ENCODE measurements around the gene WIZ. TPM values are rescaled to one million over a fixed set of nuclear protein-coding genes. Genes with fewer than 3 reads are reported as not detected.

WIZ gene
- total RNA-seq, 1 experiment from 2014 or later: 27.3 TPM

DNA sequence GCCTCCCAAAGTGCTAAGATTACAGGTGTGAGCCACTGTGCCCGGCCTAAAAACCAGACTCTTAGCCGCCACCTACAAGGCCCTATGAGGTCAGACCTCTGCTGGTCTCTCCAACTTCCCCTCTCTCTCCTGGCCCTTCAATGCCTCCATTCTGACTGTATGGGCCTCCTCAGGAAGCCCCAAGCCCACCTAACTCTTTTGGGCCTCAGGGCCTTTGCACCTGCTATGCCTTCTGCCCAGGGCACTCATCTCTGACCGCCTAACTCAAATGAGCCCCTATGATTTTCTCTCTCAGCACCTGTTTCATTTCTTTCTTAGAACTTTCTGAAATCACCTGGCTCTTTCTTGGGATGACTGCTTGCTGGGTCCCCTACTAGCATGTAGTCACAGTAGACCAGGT lies 6.4 kb downstream of the WIZ start:
- H3K36me3 ChIP-seq (ENCODE audit: low read depth): no peaks in the 10 kb centered on the region
- peak in 1 of 2 experiments; percentile 32 for DNase-seq
- no peaks in the 10 kb centered on the region for H3K9me2 ChIP-seq (ENCODE audit: insufficient read depth)
- H2AFZ ChIP-seq: no peak overlapping the region
- no peaks in the 10 kb centered on the region for H3K79me2 ChIP-seq (ENCODE audit: low read depth)
- no peak overlapping the region for H3K27ac ChIP-seq
- no peak overlapping the region for H3K4me3 ChIP-seq
- ChIA-PET CTCF (no interaction called here), POLR2A (ENCODE audit: unreplicated experiment) (no interaction called here)
- no peaks in the 10 kb centered on the region for H3K9me3 ChIP-seq (ENCODE audit: insufficient read depth, low read depth)
- TF ChIP-seq CTCF (conservative IDR thresholded peaks at IDR 0.05) (no peak), EZH2 (IDR thresholded peaks at IDR 0.05; ENCODE audit: low read depth) (no peak)
- H3F3A ChIP-seq (ENCODE audit: insufficient read depth, low read depth): peaks cover 13% of the 10 kb centered on the region
- BruUV-seq (replicated peaks): no TSS peak
- no peaks in the 10 kb centered on the region for H4K20me1 ChIP-seq (ENCODE audit: insufficient read depth)
- no peak overlapping the region for H3K4me2 ChIP-seq
- intact Hi-C loops (cut with micrococcal nuclease; ENCODE audit: unreplicated experiment): no loop called here
- no peaks in the 10 kb centered on the region for H3K27me3 ChIP-seq (ENCODE audit: insufficient read depth, low read depth)
- 0 out of 2 replicates have a peak, but pooled peaks cover 5% of the 10 kb centered on the region for H3K4me1 ChIP-seq (replicated peaks; ENCODE audit: insufficient read depth)

GRCh38 chr19:15442142-15442920 lies 7.4 kb downstream of the WIZ start:
- Histone ChIP-seq H3K36me3 (ENCODE audit: low read depth) (no peaks in the 10 kb centered on the region), H2AFZ (no peak overlapping the region), H3K79me2 (ENCODE audit: low read depth) (no peaks in the 10 kb centered on the region), H3K27ac (no peak overlapping the region), H4K20me1 (ENCODE audit: insufficient read depth) (no peaks in the 10 kb centered on the region), H3K4me1 (replicated peaks; ENCODE audit: insufficient read depth) (0 out of 2 replicates have a peak, but pooled peaks cover 5% of the 10 kb centered on the region), H3K27me3 (ENCODE audit: insufficient read depth, low read depth) (no peaks in the 10 kb centered on the region), H3K4me2 (no peak overlapping the region), H3K9me2 (ENCODE audit: insufficient read depth) (no peaks in the 10 kb centered on the region), H3K4me3 (no peak overlapping the region), H3F3A (ENCODE audit: insufficient read depth, low read depth) (peaks cover 3% of the 10 kb centered on the region; the same call in 1 of the 2 replicates), H3K9me3 (ENCODE audit: insufficient read depth, low read depth) (no peaks in the 10 kb centered on the region)
- POLR2A ChIA-PET (ENCODE audit: unreplicated experiment): no interaction called here
- peak in 1 of 2 experiments; percentile 30 for DNase-seq
- intact Hi-C loops (cut with micrococcal nuclease; ENCODE audit: unreplicated experiment): no loop called here
- TF ChIP-seq EZH2 (IDR thresholded peaks at IDR 0.05; ENCODE audit: low read depth): no peak
- TF ChIP-seq CTCF (conservative IDR thresholded peaks at IDR 0.05): no peak
- CTCF ChIA-PET: no interaction called here
- no TSS peak for BruUV-seq (replicated peaks)

GRCh38 chr19:15441317-15441716 lies 8.4 kb downstream of the WIZ start:
- intact Hi-C loops (cut with micrococcal nuclease; ENCODE audit: unreplicated experiment): no loop called here
- H3K4me3 ChIP-seq: no peak overlapping the region
- H3K27ac ChIP-seq: no peak overlapping the region
- H2AFZ ChIP-seq: no peak overlapping the region
- H3K4me1 ChIP-seq (replicated peaks; ENCODE audit: insufficient read depth): 0 out of 2 replicates have a peak, but pooled peaks cover 5% of the 10 kb centered on the region
- POLR2A ChIA-PET (ENCODE audit: unreplicated experiment): no interaction called here
- H3K27me3 ChIP-seq (ENCODE audit: insufficient read depth, low read depth): no peaks in the 10 kb centered on the region
- H3K79me2 ChIP-seq (ENCODE audit: low read depth): no peaks in the 10 kb centered on the region
- CTCF ChIA-PET: no interaction called here
- H3K36me3 ChIP-seq (ENCODE audit: low read depth): no peaks in the 10 kb centered on the region
- H3K4me2 ChIP-seq: no peak overlapping the region
- H3K9me3 ChIP-seq (ENCODE audit: insufficient read depth, low read depth): no peaks in the 10 kb centered on the region
- no peaks in the 10 kb centered on the region for H3K9me2 ChIP-seq (ENCODE audit: insufficient read depth)
- no peaks in the 10 kb centered on the region for H3F3A ChIP-seq (ENCODE audit: insufficient read depth, low read depth)
- TF ChIP-seq EZH2 (IDR thresholded peaks at IDR 0.05; ENCODE audit: low read depth) (no peak), CTCF (conservative IDR thresholded peaks at IDR 0.05) (no peak)
- DNase-seq: peak in 1 of 2 experiments; percentile 31
- BruUV-seq (replicated peaks): no TSS peak
- no peaks in the 10 kb centered on the region for H4K20me1 ChIP-seq (ENCODE audit: insufficient read depth)

Data from PC-9 (cell line).